ENCODE measurements around the gene KLHL29. TPM values are rescaled to one million over a fixed set of nuclear protein-coding genes. Genes with fewer than 3 reads are reported as not detected.

The KLHL29 gene
- total RNA-seq, 2 donors from 2014 or later, result 2.0 to 2.9 TPM

DNA sequence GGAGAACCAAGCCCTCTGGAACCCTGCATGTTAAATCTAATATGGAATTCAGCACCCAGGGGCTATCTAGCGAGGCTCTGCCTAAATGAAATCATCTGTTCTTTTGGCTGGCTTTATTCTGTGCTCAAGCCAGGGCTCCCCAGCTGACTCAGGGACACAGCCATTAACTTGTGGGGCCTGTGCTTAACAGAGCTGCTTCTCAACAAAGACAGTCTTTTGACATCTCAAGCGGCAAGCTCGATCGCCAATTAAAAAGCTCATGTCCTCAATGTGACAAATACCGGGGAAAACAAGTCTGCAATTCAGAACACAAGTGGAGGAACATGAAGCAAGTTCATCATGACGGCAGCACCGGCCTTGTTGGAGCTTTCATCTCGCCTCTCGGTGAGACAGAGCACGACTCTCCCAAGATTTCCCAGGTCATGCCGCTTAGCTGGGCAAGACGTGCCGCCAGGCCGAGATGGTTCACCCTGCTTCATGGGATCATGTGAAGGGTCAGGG lies 64.9 kb downstream of the KLHL29 start:
- no peaks in the 10 kb centered on the region for H3K4me1 ChIP-seq
- DNase-seq, result no peak
- no peaks in the 10 kb centered on the region for H3K36me3 ChIP-seq
- H3K27ac ChIP-seq, result no peak overlapping the region
- intact Hi-C loops (cut with DNase I), result no loop called here
- TF ChIP-seq CTCF (IDR thresholded peaks at IDR 0.05), result no peak
- H3K27me3 ChIP-seq, result no peaks in the 10 kb centered on the region
- H3K9ac ChIP-seq (ENCODE audit: low read depth in 2 of 2, low read length in 2 of 2), result no peak overlapping the region
- H3K9me3 ChIP-seq, result no peaks in the 10 kb centered on the region
- no peak overlapping the region for H3K4me3 ChIP-seq

GRCh38 chr2:23452372-23452771 lies 67.4 kb downstream of the KLHL29 start:
- H3K4me3 ChIP-seq, result no peak overlapping the region
- TF ChIP-seq CTCF (IDR thresholded peaks at IDR 0.05), result no peak
- no peak overlapping the region for H3K27ac ChIP-seq
- no peak for DNase-seq
- no peak overlapping the region for H3K9ac ChIP-seq (ENCODE audit: low read depth in 2 of 2, low read length in 2 of 2)
- no peaks in the 10 kb centered on the region for H3K36me3 ChIP-seq
- no peaks in the 10 kb centered on the region for H3K9me3 ChIP-seq
- H3K4me1 ChIP-seq, result no peaks in the 10 kb centered on the region
- H3K27me3 ChIP-seq, result no peaks in the 10 kb centered on the region
- intact Hi-C loops (cut with DNase I), result no loop called here

GRCh38 chr2:23452853-23453420 lies 68.0 kb downstream of the KLHL29 start:
- H3K36me3 ChIP-seq, result no peaks in the 10 kb centered on the region
- H3K4me1 ChIP-seq, result no peaks in the 10 kb centered on the region
- intact Hi-C loops (cut with DNase I), result no loop called here
- no peaks in the 10 kb centered on the region for H3K27me3 ChIP-seq
- no peak overlapping the region for H3K9ac ChIP-seq (ENCODE audit: low read depth in 2 of 2, low read length in 2 of 2)
- DNase-seq, result no peak
- no peak overlapping the region for H3K4me3 ChIP-seq
- no peaks in the 10 kb centered on the region for H3K9me3 ChIP-seq
- no peak for TF ChIP-seq CTCF (IDR thresholded peaks at IDR 0.05)
- H3K27ac ChIP-seq, result no peak overlapping the region

- Histone ChIP-seq H3K9me3 (no peaks in the 10 kb centered on the region), H3K27ac (no peak overlapping the region), H3K27me3 (no peaks in the 10 kb centered on the region), H3K36me3 (no peaks in the 10 kb centered on the region), H3K9ac (ENCODE audit: low read depth in 2 of 2, low read length in 2 of 2) (no peak overlapping the region), H3K4me1 (no peaks in the 10 kb centered on the region), H3K4me3 (no peak overlapping the region)
- DNase-seq, result no peak
- no peak for TF ChIP-seq CTCF (IDR thresholded peaks at IDR 0.05)
- intact Hi-C loops (cut with DNase I), result no loop called here
These were observed 68.5 kb downstream of the KLHL29 start for GRCh38 chr2:23453432-23453831.

DNA sequence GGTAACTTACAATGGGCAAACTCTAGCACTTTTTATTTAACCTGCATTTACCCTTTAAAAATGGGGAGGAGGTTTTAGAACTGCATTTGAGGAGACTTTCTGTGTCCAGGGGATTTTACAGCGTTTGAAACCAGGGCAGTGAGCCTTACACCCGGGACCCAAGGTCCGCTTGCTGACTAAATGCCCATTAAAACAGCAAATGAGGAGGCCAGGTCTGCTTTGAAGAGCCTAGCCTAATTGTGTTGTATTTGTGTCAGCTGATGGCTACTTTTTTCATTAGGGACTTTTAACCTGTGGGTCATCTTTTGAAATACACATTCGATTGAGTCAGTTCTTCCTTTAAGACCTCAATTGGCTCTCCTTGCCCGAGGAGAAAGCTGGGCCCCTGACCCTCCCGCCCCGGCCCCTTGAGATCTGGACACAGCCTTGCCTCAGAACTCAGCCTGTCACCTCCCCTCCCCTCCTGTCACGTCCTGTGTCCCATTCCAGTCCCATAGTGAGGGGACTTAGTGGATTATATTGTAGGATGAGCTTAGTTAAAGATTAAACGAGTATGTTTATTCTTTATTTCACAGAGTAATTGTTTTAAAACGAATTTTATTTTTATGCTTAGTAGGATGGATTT lies 69.0 kb downstream of the KLHL29 start:
- Histone ChIP-seq H3K27me3 (no peaks in the 10 kb centered on the region), H3K27ac (no peak overlapping the region), H3K4me3 (no peak overlapping the region), H3K36me3 (no peaks in the 10 kb centered on the region), H3K9ac (ENCODE audit: low read depth in 2 of 2, low read length in 2 of 2) (no peak overlapping the region), H3K9me3 (no peaks in the 10 kb centered on the region), H3K4me1 (no peaks in the 10 kb centered on the region)
- intact Hi-C loops (cut with DNase I), result no loop called here
- no peak for DNase-seq
- TF ChIP-seq CTCF (IDR thresholded peaks at IDR 0.05), result no peak

Data from colonic mucosa (tissue), 4 donors.